HG02610 (cell line): ENCODE data around the gene CANX.

Experiments used
- ATAC-seq: cut with Tn5 transposase; IDR thresholded peaks from one replicate; pipeline ENCODE4 v1.9.1; 2021; ENCODE audit warnings: mild to moderate bottlenecking, moderate library complexity; ENCODE audit not compliant: unreplicated experiment

The CANX gene

GRCh38 chr5:179773686-179774040, 74.9 kb downstream of the CANX start:
- ATAC-seq = no peak

- ATAC-seq = no peak
Measured at GRCh38 chr5:179774442-179774841, 75.7 kb downstream of the CANX start.

- ATAC-seq = no peak
Measured at GRCh38 chr5:179776411-179776938, 77.7 kb downstream of the CANX start.

GRCh38 chr5:179777456-179777855, 78.7 kb downstream of the CANX start:
- ATAC-seq = no peak

- no peak for ATAC-seq
Measured at GRCh38 chr5:179777909-179778308, 79.1 kb downstream of the CANX start.

GRCh38 chr5:179778591-179778990, 79.8 kb downstream of the CANX start:
- ATAC-seq = no peak

GRCh38 chr5:179779826-179780225, 81.1 kb downstream of the CANX start:
- ATAC-seq = no peak

GRCh38 chr5:179780362-179780761, 81.6 kb downstream of the CANX start:
- no peak for ATAC-seq
